ENCODE results near the gene TP63.

DNA sequence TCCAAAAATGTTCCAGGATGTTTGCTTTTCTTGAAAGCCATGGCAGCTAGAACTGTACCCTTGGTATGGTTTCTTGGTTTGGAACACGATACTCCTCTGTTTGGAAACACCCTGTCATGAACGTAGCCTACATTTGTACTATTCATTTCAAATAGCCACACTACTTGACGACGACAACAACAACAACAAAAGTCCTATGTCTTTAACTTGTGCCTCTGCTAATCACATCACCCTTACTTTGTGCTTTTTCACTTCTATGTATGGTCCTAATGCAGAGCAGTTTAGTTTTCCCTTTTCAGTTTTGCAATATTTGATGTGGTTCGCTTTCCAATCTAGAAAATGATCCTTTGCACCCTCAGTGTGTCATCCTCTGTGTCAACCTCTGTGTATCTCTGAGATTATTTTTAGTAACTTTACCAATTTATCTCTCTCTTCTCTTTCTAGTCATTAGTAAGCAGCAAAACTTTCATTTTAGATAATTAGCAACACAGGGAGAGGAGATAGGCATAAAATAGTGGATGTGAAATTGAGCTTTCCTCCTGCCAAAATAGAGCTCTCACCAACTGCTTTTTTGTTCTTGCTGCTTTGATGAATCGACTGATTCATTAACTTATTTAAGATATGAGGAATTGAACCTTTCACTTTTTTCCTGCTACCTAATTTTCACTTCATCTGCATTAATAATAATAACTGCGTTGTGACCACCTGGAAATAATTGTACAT, 44.1 kb upstream of the TP63 start:
- no peak for TF ChIP-seq POLR2AphosphoS5 (IDR thresholded peaks at IDR 0.05)
- TF ChIP-seq POLR2A (IDR thresholded peaks at IDR 0.05), result no peak

Measured in sigmoid colon (tissue), 4 donors.